AG20443 (cell line): Measurements from ENCODE around the gene MTHFD1L.
A peak's percentile ranks its signal among the peaks of the same experiment; 100 is the strongest.

Experiments
- DNase-seq: peaks from one replicate; pipeline ENCODE4 v3.0.0; 2012; ENCODE audit warnings: low spot score, mixed read lengths

MTHFD1L gene

DNA sequence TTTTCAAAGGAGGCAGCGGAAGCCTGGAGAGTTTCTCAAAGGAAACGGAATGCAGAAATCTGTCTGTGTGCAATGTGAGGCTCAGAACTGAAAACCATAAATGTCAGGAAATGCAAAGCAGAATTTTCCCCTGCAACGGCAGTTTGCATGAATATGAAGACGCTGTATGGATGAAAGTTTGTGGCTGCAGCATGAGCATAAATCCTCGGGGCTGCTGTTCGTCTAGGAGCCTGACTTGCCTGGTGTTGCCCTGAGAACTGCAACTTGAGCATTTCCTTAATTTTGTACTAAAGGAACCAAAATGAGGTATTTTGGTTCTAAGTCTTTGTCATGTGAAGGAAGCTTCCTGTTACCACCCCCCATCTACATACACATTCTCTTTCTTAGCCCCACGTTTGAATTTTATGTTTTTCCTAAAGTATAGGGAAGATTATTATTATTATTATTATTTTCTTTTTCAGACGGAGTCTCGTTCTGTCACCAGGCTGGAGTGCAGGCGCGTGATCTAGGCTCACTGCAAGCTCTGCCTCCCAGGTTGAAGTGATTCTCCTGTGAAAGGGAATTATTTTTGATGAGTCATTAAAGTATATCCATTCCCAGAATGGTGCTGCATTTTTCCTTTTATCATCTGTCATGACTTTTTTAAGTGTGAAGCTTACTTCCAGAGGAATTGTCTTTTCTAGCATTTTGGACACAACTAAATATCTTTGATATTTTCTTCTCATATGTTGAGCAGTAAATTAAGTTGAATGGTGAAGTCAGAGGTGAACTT is 33.1 kb downstream of the MTHFD1L start:
- no peak for DNase-seq

DNA sequence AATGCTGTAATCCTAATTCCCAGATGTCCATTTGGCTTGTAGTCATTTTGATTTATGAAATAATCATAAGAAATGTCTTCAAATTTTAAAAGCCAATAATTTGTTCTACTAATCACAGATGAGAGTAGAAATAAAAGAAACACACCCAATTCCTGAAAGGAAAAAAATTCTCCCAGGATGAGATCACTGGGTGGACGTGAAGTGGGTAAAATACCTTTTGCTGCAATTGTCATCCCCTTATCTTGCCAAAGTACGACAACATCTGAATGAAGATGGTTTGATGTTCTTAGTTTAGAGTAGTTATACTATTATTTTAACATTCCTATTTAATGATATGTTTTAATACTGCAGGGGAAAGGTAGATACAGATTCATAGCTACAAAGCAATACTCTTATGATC is 33.7 kb downstream of the MTHFD1L start:
- DNase-seq = no peak

DNA sequence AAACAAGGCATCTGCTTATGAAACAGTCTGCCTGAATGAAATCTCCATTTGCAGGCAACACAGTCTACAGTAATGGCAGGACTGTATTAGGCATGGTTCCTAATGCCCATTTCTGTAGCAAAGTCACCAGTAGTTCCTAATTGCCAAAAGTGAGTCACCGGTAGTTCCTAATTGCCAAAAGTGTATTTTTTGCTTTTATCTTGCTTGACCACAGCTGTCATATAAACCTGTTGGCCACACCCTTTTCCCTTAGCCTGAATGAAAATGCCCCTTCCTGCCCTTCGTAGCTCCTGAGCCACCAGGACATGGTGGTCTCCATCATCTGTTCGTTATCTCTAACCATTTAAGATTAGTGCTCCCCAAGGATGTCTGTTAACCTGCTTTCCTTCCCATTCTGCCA is 34.5 kb downstream of the MTHFD1L start:
- DNase-seq = no peak

DNA sequence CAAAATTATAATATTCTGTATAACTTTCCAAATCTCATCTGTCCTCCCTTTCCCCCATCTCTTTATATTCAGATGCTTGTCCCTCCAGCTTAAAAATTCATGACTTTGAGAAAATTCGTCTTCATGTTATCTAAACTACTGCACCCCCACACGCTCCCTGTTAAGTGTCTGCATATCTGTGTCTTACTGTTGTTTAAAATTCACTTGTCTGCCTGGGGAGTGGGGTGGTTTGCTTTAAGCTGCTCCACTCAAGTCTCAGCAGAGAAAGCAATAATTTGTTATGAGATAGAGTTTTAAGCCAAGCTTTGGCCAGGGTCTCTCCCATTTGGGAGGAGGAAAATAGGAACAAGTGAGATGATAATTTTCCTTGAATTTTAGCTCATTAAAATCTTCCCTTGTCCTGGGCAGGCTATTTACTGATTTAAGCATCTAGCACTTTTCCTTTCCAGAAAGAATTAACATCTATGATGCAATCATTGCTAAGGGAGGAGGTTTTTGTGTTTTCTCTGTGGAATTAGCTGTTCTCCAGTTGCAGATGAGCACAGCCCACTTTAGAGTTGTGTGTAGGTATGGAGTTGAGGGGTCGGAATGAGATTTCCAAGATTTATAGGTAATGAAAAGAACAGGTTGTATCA is 36.8 kb downstream of the MTHFD1L start:
- no peak for DNase-seq

DNA sequence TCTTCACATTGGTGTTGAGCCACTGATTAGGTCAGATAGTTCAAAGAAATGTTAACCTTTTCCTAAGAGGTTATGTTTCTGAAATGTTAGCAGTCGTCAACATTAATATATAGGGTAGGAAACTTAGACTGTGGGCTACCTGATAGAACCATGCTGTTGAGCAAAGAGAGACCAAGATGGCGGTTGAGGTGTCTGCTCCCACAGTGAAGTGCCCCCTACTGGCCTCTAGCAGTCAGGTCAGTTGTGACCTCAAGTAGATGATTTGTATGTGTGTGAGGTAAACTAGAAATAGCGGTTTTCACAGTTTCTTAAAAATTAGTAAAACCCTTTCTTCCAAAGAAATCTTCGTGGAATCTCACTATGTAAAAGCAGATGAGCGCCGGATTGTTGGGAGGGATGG is 40.3 kb downstream of the MTHFD1L start:
- no peak for DNase-seq

DNA sequence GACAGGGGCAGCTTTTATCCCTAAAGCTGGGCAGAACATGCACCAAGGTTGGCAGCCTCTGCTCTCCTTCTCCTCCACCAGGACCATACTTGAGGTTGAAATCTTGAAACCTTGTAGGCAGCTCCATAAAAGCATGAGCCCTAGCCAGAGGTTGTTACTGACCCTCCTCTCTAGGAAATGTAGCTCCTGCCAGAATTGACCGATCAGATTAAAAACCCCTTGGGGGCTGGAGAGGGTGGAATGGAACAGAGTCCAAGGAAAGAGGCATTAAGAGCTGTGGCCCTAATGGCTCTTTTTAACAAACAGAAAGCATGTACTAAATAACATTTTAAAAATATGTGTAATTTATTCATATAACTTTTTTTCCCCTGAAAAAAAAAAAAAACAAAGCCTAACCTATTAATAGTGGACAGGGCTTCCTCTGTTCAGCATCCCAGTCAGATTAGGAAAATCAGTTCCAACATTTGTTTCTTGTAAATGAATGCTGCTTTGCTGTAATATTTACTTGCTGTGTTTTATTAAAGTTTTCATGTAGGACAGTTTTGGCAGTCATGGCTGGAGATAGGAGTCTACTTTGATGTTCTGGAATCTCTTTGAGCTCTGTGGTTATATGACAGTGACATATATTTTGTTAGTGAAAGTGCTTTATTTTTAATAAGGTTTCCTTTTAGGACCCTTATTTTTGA is 41.3 kb downstream of the MTHFD1L start:
- DNase-seq = no peak

DNA sequence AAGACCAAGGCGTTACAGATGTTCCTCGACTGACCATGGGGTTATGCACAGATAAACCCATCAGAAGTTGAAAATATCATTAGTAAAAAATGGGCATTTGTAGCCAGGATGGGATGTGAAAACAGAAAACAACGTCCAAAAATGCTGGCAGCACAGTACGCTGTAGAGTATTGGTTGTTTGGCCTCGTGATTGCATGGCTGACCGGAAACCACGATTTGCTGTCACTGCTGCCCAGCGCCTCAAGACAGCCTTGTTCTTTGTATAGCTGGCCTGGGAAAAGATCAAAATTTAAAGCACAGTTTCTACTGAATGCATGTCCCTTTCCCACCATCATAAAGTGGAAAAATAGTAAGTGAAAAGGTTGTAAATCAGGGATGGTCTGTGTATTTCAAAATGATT is 41.9 kb downstream of the MTHFD1L start:
- no peak for DNase-seq

DNA sequence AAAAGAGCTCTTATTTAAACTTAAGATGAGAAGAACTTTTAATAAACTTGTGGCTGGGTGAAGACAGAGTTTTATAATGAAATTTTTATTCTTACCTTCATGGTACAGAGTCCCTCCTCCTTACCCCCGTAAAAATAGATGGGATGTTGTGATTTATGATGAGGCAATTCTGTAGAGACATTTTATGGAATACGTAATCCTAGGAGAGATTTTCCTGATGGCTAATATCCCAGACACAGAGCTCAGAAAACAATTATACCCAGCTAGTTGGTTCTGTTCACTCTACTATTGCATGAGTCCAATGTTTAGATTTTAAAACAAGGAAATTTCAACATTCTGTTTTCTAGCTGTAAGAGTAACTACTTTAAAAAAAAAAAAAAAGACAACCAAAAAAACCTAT is 43.4 kb downstream of the MTHFD1L start:
- DNase-seq = no peak

DNA sequence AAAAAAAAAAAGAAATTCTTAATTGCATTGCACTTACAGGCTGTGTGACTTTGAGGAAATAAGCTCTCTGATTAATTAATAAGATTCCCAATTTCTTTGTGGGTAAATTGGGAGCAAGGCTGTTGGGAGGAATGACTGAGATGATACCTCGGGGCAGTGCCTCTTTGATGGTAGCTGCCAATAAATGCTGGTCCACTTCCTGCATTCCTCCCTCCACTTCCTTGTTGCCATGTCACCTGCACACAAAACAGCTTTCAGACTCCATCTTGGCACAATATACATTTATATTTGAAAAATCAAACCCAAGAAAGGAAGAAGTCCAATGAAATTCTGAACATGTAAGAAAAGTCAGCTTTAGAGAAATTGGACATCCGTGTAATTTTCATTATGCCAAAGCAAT is 45.1 kb downstream of the MTHFD1L start:
- no peak for DNase-seq

DNA sequence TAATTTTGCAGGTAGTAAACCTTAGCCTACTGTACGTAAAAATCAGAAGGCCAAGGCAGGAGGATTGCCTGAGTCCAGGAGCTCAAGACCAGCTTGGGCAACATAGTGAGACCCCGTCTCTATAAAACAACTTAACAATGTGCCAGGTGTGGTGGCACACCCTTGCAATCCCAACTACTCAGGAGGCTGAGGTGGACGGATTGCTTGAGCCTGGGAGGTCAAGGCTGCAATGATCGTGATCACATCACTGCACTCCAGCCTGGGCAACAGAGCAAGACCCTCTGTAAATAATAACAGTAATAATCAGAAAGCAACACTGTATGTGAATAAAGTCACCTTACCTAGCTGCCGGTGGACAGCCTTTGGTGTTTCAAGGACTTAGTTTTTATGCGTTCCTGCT is 48.9 kb downstream of the MTHFD1L start:
- no peak for DNase-seq

DNA sequence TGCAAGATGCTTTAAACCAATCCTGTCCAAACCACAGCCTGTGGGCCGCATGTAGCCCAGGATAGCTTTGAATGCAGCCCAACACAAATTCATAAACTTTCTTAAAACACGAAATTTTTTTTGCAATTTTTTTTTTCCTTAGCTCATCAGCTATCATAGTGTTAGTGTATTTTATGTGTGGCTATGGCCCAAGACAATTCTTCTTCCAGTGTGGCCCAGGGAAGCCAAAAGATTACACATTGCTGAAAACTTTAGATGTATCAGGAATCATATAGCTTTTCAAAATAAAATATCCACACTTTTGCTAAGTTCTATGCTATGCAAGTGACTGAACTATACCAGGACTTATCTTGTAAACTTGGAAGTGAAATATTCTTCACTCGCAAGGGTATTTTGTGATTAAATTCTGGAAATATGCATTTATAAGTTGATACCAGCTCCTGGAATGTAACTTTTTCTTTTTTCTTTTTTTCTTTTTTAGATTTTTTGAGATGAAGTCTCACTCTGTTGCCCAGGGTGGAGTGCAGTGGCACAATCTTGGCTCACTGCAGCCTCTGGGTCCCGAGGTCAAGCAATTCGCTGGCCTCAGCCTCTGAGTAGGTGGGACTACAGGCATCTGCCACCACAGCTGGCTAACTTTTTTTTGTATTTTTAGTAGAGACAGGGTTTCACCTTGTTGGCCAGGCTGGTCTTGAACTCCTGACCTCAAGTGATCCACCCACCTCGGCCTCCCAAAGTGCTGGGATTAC is 49.8 kb downstream of the MTHFD1L start:
- no peak for DNase-seq

DNA sequence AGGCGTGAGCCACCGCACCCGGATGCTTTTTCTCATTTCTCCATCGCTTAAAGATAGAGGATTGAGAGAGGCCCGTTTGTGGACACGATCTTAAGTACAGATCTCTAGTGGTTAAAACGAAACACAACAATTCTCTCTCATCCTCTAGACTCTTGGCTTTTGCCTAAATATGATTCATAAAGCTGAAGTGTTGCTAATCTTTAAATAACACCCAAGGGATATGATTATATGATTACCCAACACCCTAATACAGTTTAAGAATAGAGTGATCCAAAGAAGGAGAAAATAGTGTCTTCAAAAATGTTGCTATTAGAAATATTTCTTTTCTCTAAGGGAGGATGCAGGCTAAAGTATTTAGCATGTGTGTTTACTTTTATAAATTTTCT is 50.4 kb downstream of the MTHFD1L start:
- DNase-seq = peak; percentile 54

DNA sequence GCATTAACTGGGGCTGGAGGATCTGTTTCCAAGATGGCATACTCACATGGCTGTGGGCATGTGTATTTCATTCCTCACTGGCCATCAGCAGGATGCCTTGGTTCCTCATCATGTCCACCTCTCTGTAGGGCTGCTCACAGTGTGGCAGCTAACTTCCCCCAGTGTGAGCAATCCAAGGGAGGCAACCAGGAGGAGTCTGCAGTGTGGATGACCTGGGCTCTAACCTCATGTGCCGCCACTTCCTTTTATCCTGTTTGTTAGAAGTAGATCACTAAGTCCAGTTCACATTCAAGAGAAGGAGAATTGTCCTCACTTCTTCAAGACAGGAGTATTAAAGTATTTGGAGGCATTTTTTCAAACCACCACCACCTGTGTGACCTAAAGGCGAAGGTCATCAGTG is 54.4 kb downstream of the MTHFD1L start:
- no peak for DNase-seq

DNA sequence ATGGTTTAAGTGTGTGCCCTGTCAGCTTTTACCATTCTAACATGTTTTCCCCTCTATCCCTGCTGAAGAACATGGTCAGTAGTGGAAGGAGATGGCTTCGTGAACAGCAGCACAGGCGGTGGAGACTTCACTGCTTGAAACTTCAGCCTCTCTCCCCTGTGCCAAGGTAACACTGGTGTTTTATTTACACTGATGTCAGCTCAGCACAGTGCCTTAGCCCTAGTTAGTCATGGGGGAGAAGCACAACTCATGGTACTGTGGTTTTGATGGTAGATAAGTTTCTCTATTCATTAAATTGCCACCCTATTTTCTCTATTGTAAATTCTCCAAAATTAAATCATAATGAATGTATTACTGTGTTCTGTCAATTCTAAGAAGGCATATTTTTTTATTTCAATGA is 56.6 kb downstream of the MTHFD1L start:
- DNase-seq = no peak

DNA sequence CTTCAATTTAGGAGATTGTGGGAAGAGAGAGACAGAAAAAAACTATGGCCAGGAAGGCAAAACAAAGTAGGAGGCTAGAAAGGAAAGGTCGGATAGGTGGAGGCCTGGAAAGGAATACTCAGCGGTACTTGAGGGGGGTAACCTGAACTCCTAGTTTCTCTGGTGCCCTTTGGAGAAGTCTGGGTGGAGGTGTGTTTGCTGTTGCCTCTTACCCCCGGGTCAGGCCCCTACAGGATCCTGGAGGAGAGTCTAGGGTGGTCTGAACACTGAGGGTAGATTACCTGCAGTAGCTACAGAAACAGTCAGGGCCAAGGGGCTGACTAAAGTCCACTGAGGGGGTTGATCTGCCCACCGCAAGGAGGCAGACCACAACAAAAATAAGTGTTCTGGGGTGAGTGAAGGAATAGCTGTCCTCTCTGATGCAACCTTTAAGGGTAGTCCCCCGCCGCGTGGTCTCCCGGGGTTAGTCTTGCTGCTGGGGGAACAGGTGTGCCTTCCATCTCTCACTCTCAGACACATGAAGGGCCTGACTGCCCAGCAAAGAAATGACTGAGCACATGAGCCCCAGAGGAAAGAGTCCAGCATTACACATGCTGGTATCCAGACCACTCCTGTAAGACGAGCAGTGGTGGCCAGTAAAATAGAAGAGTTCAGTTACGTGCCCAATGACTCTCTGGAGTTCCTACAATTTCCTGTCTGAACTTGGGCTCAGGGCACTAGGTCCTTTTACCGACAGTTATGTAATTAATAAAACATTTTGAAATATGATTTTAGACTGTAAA is 59.5 kb downstream of the MTHFD1L start:
- peak; percentile 66 for DNase-seq

DNA sequence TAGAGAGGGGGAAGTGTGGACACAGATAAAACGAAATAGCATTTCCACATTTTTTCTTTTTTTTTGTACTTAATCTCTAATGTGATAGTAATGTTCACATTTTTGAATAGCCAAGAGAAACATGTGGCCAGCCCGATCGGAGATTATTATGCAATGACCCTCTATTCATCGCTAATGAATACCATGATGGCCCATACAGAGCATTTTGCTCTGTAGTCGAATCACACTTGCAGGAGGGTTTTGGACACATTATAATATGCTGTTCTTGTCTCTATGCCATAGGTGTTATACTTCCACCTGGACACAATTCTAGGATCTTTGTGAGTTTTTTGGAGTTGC is 60.1 kb downstream of the MTHFD1L start:
- DNase-seq = peak; percentile 48

DNA sequence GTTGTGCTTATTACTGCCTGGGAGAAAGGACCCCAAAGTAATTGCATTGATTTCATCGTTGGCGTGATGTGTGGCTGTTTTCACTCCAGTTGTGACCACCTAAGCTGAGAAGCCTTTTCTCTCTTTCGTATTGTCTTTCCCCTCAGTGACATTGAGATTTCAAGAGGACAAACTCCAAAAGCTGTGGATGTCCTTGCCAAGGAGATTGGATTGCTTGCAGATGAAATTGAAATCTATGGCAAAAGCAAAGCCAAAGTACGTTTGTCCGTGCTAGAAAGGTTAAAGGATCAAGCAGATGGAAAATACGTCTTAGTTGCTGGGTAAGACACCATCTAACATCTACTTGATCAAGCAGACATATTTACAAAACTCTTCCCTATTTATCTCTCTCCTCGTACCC is 60.5 kb downstream of the MTHFD1L start:
- DNase-seq = no peak

DNA sequence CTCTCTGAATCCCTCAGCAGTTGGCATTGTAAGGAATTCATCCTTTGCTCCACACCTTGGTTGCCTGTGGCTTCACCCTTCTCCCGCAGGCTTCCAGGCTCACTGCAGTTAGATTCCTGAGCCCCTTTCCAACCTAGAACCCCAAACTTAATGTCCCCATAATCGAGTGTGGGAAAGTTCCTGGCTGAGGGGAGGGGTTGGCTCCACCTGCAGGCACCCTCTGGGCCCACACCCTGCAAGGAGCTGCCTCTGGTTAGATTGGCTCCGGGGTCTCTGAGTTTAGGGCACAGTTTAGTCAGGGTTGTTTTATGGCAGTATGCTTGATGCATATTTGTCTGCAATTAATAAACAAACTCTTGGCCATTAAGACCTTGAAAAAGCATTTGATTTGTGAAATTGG is 63.4 kb downstream of the MTHFD1L start:
- no peak for DNase-seq

DNA sequence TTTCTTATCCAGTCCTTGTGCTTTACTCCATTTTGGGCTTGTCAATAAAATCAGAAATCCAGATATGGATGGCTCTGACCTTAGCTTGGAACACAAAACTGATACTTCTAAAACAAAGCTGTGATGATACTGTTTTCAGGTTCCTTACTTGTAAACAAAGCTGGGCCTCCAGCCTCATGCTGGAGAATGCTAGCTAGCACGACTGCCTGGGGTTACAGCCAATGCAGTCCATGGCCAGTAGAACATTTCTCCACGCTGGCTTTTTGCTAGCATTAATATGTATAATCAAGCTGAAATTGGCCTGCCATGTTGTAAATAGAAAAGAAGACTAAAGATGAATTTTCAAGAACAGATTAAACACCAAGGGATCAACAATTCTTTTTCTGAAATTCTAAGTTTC is 63.9 kb downstream of the MTHFD1L start:
- no peak for DNase-seq

DNA sequence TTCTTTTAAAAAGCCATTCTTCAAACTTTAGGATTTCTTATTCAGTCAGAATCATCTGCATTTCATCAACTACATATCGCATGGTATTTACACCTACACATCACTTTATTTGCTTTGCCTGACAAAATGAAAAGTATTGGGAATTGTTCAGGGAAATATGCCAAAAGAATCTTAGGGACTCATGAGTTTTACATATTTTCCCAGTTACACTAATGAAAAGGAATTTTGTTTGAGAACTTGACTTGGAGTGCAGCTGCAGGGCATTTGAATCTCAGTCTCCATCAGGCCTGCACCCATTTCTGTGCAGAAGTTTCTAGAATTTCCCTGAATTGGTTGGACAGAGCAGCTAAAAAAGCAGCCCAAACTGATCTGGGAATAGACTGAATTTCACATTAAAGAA is 65.3 kb downstream of the MTHFD1L start:
- DNase-seq = peak; percentile 60

DNA sequence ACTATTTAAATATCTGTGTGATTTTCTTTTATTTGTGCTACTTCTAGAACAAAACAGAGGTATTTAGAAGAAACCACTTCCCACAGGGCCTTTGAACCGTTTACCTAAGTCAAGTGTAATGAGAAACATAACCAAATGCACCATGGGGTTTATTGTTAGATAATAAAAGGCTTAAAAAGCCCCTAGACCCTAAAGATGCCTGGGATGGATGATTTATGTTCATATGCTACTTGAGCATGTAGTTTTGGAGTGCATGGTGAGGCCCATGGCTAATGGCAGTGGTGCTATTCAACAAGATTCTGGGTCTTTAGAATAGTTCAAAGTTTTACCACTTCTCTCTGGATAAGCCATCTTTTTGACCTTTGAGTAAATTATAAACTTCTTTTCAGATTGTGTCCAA is 65.9 kb downstream of the MTHFD1L start:
- no peak for DNase-seq

DNA sequence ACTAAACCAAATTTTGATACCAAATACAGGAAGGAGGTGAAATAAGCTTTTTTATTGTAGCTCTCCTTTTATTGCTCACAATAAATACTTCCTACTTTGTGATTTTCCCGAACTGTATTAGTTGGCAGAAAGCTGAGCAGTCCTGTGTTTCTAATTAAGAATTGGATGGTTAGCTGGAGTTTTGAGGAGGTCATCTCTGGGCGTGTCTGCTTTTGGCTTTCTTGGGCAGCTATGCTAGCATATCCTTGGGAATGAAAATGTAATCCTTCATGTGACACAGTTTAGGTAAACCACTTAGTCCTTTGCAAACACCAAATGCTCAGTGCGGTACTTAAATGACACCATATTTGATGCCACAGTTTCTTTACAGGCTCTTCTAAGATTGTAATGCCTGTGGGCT is 67.5 kb downstream of the MTHFD1L start:
- DNase-seq = peak; percentile 81
